ENCODE data around the gene ROCK1. TPM values are rescaled to one million over a fixed set of nuclear protein-coding genes. Genes with fewer than 3 reads are reported as not detected.
A peak's percentile ranks its signal among the peaks of the same experiment; 100 is the strongest.
"Not testable (repeated sequence)": the region's sequence is repeated elsewhere in the genome, so short reads cannot be mapped to it uniquely, and the experiment has no call there.

ROCK1 gene
- 10 to 100 TPM; 66.2 to 97.5 (median 75.8) TPM for total RNA-seq
- polyA plus RNA-seq, result 10 to 100 TPM; 27.6 to 39.2 TPM
- total RNA-seq, result 199 reads per million, percentile 93 among the genes with 10 or more reads in this experiment

DNA sequence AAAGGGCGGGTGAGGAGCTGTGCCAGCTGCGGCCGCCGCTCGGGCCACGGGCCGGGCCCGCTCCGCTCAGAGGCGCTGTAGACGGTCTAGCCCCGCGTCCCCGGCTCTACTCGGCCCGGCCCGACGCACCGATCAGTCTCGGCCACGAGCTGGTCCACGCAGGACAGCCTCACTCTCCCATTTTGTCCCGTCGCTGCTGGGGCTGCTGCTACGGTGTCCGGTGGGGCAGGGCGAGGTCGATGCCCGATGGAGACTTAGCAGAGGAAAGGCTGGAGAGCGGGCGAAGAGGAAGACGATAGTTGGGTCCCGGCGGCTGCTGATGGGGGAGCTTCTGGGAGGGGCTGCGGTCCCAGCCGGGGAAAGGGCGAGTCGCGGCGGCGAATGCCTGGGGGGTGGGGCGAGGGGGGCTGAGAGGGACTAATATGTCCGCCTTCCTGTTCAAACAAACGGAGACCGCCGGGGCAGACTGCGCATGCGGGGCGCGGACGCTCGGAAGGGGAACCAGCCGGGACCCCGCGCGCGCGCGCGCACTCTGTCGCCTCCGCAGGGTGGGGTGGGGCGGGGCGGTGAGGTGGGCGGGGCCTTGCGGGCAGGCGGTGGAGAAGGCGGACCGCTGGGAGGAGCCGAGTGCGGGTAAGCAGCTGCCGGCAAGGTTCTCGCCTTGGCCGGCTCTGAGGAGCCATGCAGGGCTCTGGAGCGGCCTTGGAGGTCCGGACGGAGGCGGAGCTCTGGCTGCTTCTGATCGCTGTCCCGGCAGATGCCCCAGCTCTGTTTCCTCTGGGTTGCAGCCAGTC is at the start of gene ROCK1:
ROCK1 (minus strand) TSS at position 468 of the 794 bp plus-strand sequence. CDS start 903 bp downstream, outside the sequence.
- ChIA-PET POLR2A (interaction anchor here (0.6 to 2.1 kb wide), 7 partner anchors 12 to 541 kb away, joined by 3 to 11 read pairs (median 3); partner anchors contain the start of gene ESCO1), CTCF (interaction anchor here (0.6 to 1.0 kb wide), 2 partner anchors 22 to 134 kb away, joined by 3 to 4 read pairs; no protein-coding TSS in a partner anchor)
- H3K4me3 Mint-ChIP-seq, result peak within 1 kb of the TSS in 1 of 10 donors; percentile 98
- peaks cover 3 to 16% (median 7%) of the 10 kb centered on the region in 7 donors for H3K4me1 Mint-ChIP-seq
- Histone ChIP-seq H3K27me3 (ENCODE audit: control insufficient read depth in 2 of 2, insufficient read depth in 2 of 2, low read length in 2 of 2) (no peaks in the 10 kb centered on the region), H3K4me1 (ENCODE audit: control insufficient read depth in 2 of 2, insufficient read depth in 2 of 2, low read length in 2 of 2) (peaks cover 31 to 34% of the 10 kb centered on the region in 2 donors), H3K4me3 (ENCODE audit: low read length) (peak within 1 kb of the TSS; percentile 94), H3K36me3 (ENCODE audit: control insufficient read depth in 2 of 3, insufficient read depth in 3 of 3, low read length in 3 of 3) (peaks cover 0 to 9% (median 0%) of the 10 kb centered on the region in 3 experiments), H3K27ac (ENCODE audit: low read depth, low read length) (peak within 1 kb of the TSS; percentile 96), H3K9me3 (ENCODE audit: control insufficient read depth in 2 of 3, low read length in 3 of 3) (no peaks in the 10 kb centered on the region)
- H3K36me3 Mint-ChIP-seq, result peaks cover 0 to 9% (median 5%) of the 10 kb centered on the region in 5 donors
- no peaks in the 10 kb centered on the region for H3K9me3 Mint-ChIP-seq
- DNase-seq, result peak; percentile 95 to 98 (median 97)
- H3K27ac Mint-ChIP-seq, result peak within 1 kb of the TSS; percentile 87 to 97 (median 93)
- peaks cover 0 to 2% (median 0%) of the 10 kb centered on the region in 5 donors for H3K27me3 Mint-ChIP-seq
- peak; percentile 93 for ATAC-seq
- intact Hi-C loops (cut with micrococcal nuclease), result loop anchor here (1.0 to 5.0 kb wide), 13 partner anchors 24 to 629 kb away; partner anchors contain the start of genes ABHD3 (in 2 of the 2), ESCO1 (in 1 of the 2), MIB1 (in 1 of the 2) and SNRPD1 (in 1 of the 2)

DNA sequence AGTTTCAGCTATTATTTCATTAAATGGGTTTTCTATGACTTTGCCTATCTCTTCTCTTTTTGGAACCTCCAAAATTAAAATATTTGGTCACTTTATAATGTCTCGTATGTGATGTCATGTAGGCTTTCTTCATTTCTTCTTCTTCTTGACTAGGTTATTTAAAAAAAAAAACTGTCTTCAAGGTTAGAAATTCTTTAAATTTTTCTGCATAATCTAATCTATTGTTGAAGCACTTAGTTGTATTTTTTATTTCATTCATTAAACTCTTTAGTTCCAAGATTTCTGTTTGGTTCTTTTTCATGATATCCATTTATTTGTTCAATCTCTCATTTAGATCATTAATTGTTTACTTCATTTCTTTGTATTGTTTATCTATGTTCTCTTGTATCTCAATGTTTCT is 43.8 kb upstream of the ROCK1 start:
- Mint-ChIP-seq H3K4me1 (no peaks in the 10 kb centered on the region), H3K27me3 (peaks cover 0 to 13% (median 9%) of the 10 kb centered on the region in 5 donors)
- H3K36me3 ChIP-seq (ENCODE audit: control insufficient read depth in 2 of 3, insufficient read depth in 3 of 3, low read length in 3 of 3), result no peaks in the 10 kb centered on the region

DNA sequence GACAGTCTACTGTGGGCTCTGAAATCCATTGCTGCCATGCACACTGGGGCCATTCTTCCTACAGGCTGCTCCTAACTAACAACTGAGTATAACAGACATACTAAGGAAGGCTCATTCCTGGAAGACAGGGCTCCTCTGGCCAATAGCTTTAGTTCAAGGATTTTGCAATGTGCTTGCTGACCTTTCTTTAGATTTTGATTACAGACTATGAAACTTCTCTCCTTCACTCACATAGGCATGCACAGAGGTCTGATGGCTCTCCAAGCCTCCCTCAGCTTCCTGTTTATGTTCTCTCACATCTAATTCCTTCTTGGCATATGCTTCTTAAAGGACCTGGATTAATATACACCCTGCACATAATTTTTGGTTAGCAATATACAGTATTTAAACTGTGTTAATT is 34.4 kb upstream of the ROCK1 start:
- Histone ChIP-seq H3K36me3 (ENCODE audit: control insufficient read depth in 2 of 3, insufficient read depth in 3 of 3, low read length in 3 of 3) (no peaks in the 10 kb centered on the region), H3K9me3 (ENCODE audit: control insufficient read depth in 2 of 3, low read length in 3 of 3) (no peaks in the 10 kb centered on the region), H3K4me3 (ENCODE audit: low read length) (no peak overlapping the region), H3K27ac (ENCODE audit: low read depth, low read length) (no peak overlapping the region), H3K27me3 (ENCODE audit: control insufficient read depth in 2 of 2, insufficient read depth in 2 of 2, low read length in 2 of 2) (no peaks in the 10 kb centered on the region), H3K4me1 (ENCODE audit: control insufficient read depth in 2 of 2, insufficient read depth in 2 of 2, low read length in 2 of 2) (no peaks in the 10 kb centered on the region)
- H3K36me3 Mint-ChIP-seq, result no peaks in the 10 kb centered on the region
- POLR2A ChIA-PET, result no interaction called here
- no peaks in the 10 kb centered on the region for H3K4me1 Mint-ChIP-seq
- peaks cover 0 to 8% (median 0%) of the 10 kb centered on the region in 11 donors for H3K9me3 Mint-ChIP-seq
- CTCF ChIA-PET, result no interaction called here
- no peak for ATAC-seq
- H3K27ac Mint-ChIP-seq, result no peak overlapping the region
- intact Hi-C loops (cut with micrococcal nuclease), result no loop called here
- peaks cover 0 to 5% (median 3%) of the 10 kb centered on the region in 5 donors for H3K27me3 Mint-ChIP-seq
- no peak overlapping the region for H3K4me3 Mint-ChIP-seq
- DNase-seq, result no peak

More for the DNA sequence above, 43.8 kb upstream of the ROCK1 start:
- H3K4me1 ChIP-seq (ENCODE audit: control insufficient read depth in 2 of 2, insufficient read depth in 2 of 2, low read length in 2 of 2), result no peaks in the 10 kb centered on the region
- no peak for ATAC-seq
- peaks cover 0 to 15% (median 4%) of the 10 kb centered on the region in 5 donors for H3K36me3 Mint-ChIP-seq
- intact Hi-C loops (cut with micrococcal nuclease), result no loop called here
- H3K27ac ChIP-seq (ENCODE audit: low read depth, low read length), result no peak overlapping the region
- no peak overlapping the region for H3K4me3 Mint-ChIP-seq
- H3K9me3 Mint-ChIP-seq, result peaks cover 8 to 50% (median 25%) of the 10 kb centered on the region in 11 donors
- no peaks in the 10 kb centered on the region for H3K27me3 ChIP-seq (ENCODE audit: control insufficient read depth in 2 of 2, insufficient read depth in 2 of 2, low read length in 2 of 2)
- H3K27ac Mint-ChIP-seq, result no peak overlapping the region
- ChIA-PET CTCF (no interaction called here), POLR2A (no interaction called here)
- no peak overlapping the region for H3K4me3 ChIP-seq (ENCODE audit: low read length)
- H3K9me3 ChIP-seq (ENCODE audit: control insufficient read depth in 2 of 3, low read length in 3 of 3), result no peaks in the 10 kb centered on the region
- DNase-seq, result no peak

DNA sequence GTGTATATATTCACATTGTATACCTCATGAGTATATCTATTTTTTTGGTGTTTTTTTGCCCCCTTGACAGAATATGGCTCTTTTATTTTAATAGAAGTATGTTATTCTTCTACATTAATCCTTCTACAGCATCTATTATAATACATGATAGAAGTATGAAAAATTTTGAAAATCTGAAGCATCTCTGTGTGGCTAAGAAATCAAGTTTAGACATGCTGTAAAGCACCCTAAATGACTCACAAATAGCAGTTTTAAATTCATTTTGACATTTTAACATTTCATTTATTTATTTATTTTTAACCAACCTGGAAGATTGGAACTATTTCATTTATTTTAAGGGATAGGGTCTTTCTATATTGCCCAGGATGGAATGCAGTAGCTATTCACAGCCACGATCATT is 33.8 kb upstream of the ROCK1 start:
- Mint-ChIP-seq H3K9me3 (peaks cover 0 to 8% (median 0%) of the 10 kb centered on the region in 11 donors), H3K4me3 (no peak overlapping the region), H3K4me1 (no peaks in the 10 kb centered on the region), H3K36me3 (no peaks in the 10 kb centered on the region), H3K27ac (no peak overlapping the region), H3K27me3 (peaks cover 0 to 4% (median 3%) of the 10 kb centered on the region in 5 donors)
- ChIA-PET CTCF (no interaction called here), POLR2A (no interaction called here)
- Histone ChIP-seq H3K4me1 (ENCODE audit: control insufficient read depth in 2 of 2, insufficient read depth in 2 of 2, low read length in 2 of 2) (no peaks in the 10 kb centered on the region), H3K27ac (ENCODE audit: low read depth, low read length) (no peak overlapping the region), H3K27me3 (ENCODE audit: control insufficient read depth in 2 of 2, insufficient read depth in 2 of 2, low read length in 2 of 2) (no peaks in the 10 kb centered on the region), H3K36me3 (ENCODE audit: control insufficient read depth in 2 of 3, insufficient read depth in 3 of 3, low read length in 3 of 3) (no peaks in the 10 kb centered on the region), H3K9me3 (ENCODE audit: control insufficient read depth in 2 of 3, low read length in 3 of 3) (no peaks in the 10 kb centered on the region), H3K4me3 (ENCODE audit: low read length) (no peak overlapping the region)
- ATAC-seq, result no peak
- DNase-seq, result no peak
- intact Hi-C loops (cut with micrococcal nuclease), result no loop called here

DNA sequence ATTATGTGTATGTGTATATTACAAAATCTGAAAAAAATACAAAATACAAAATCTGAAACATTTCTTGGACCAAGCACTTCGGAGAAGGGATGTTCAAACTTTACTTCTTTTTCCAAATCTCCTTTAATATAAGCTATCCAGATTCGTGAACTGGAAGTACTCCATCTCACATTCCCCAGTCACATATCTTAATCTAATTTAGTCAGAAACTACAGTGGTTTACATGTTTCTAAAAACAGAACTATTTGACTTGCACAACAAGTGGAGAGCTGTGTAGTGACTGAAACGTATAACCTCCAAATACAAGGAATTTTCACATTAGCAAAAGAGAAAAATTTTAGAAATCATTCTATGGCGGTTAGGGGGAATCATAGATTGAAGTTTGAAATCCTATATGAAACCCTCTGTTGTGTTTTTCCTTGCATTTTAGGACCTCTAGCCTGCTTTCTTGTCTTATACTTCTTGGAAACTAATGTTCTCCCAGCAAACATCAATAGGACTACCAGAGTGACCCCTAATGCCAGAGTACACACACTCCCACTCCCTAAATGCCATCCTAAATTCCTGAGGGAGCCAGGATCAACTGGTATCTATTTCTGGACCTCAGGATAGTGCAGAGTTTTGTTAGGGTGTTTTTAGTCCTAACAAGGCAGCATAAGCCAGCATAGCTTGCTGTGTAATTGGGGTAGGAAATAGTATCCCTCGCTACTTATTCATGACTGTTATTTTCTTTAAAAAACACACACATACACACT is 30.2 kb upstream of the ROCK1 start:
- ChIA-PET CTCF (no interaction called here), POLR2A (no interaction called here)
- H3K27ac Mint-ChIP-seq, result no peak overlapping the region
- no peak overlapping the region for H3K4me3 ChIP-seq (ENCODE audit: low read length)
- DNase-seq, result no peak
- no peak for ATAC-seq
- H3K36me3 ChIP-seq (ENCODE audit: control insufficient read depth in 2 of 3, insufficient read depth in 3 of 3, low read length in 3 of 3), result no peaks in the 10 kb centered on the region
- peaks cover 0 to 2% (median 0%) of the 10 kb centered on the region in 7 donors for H3K4me1 Mint-ChIP-seq
- H3K27me3 ChIP-seq (ENCODE audit: control insufficient read depth in 2 of 2, insufficient read depth in 2 of 2, low read length in 2 of 2), result no peaks in the 10 kb centered on the region
- peaks cover 0 to 4% (median 0%) of the 10 kb centered on the region in 5 donors for H3K27me3 Mint-ChIP-seq
- H3K4me3 Mint-ChIP-seq, result no peak overlapping the region
- no peaks in the 10 kb centered on the region for H3K9me3 ChIP-seq (ENCODE audit: control insufficient read depth in 2 of 3, low read length in 3 of 3)
- H3K4me1 ChIP-seq (ENCODE audit: control insufficient read depth in 2 of 2, insufficient read depth in 2 of 2, low read length in 2 of 2), result no peaks in the 10 kb centered on the region
- peaks cover 0 to 4% (median 0%) of the 10 kb centered on the region in 11 donors for H3K9me3 Mint-ChIP-seq
- intact Hi-C loops (cut with micrococcal nuclease), result no loop called here
- no peak overlapping the region for H3K27ac ChIP-seq (ENCODE audit: low read depth, low read length)
- no peaks in the 10 kb centered on the region for H3K36me3 Mint-ChIP-seq

DNA sequence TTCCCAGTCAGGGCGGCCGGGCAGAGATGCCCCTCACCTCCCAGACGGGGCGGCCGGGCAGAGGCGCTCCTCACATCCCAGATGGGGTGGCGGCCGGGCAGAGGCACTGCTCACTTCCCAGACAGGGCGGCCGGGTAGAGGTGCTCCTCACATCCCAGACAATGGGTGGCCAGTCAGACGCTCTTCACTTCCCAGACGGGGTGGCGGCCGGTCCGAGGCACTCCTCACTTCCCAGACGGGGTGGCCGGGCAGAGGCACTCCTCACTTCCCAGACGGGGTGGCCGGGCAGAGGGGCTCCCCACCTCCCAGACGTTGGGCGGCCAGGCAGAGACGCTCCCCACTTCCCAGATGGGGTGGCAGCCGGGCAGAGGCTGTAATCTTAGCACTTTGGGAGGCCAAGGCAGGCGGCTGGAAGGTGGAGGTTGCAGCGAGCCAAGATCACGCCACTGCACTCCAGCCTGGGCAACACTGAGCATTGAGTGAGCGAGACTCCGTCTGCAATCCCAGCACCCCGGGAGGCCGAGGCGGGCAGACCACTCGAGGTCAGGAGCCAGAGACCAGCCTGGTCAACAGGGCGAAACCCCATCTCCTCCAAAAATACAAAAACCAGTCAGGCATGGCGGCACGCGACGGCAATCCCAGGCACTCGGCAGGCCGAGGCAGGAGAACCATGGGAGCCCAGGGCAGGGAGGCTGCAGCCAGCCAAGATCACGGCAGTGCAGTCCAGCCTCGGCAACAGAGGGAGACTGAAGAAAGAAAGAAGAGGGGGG is 26.3 kb upstream of the ROCK1 start:
- H3K9me3 Mint-ChIP-seq; H3K27me3 ChIP-seq (ENCODE audit: control insufficient read depth in 2 of 2, insufficient read depth in 2 of 2, low read length in 2 of 2); H3K27ac Mint-ChIP-seq; H3K4me3 Mint-ChIP-seq; H3K36me3 ChIP-seq (ENCODE audit: control insufficient read depth in 2 of 3, insufficient read depth in 3 of 3, low read length in 3 of 3); H3K9me3 ChIP-seq (ENCODE audit: control insufficient read depth in 2 of 3, low read length in 3 of 3); H3K27ac ChIP-seq (ENCODE audit: low read depth, low read length); H3K4me1 ChIP-seq (ENCODE audit: control insufficient read depth in 2 of 2, insufficient read depth in 2 of 2, low read length in 2 of 2); H3K4me1 Mint-ChIP-seq; ATAC-seq; H3K4me3 ChIP-seq (ENCODE audit: low read length); DNase-seq; H3K36me3 Mint-ChIP-seq; H3K27me3 Mint-ChIP-seq; CTCF ChIA-PET; POLR2A ChIA-PET; intact Hi-C loops (cut with micrococcal nuclease): not testable (repeated sequence)

All from naive thymus-derived CD4-positive, alpha-beta T cell (primary cell).